B cell (primary cell): Measurements from ENCODE around the gene ZNF334. TPM values are rescaled to one million over a fixed set of nuclear protein-coding genes. Genes with fewer than 3 reads are reported as not detected.

Experiments used
- ATAC-seq: fragments of 200-7000 bp; cut with Tn5 transposase; one replicate; pipeline ENCODE4 v1.10.0; 2021; ENCODE audit warnings: low read depth, mild to moderate bottlenecking, moderate number of reproducible peaks, moderate library complexity
- CTCF ChIA-PET: fragments of 350-600 bp; sonication (Branson Sonifier 250); formaldehyde crosslinking; loops from one replicate; lab custom pipeline; 2021; ENCODE audit warnings: antibody characterized with exemption, inconsistent platforms; lab: Charles Lee
- POLR2A ChIA-PET: fragments of 350-600 bp; sonication (Branson Sonifier 250); formaldehyde crosslinking; loops from one replicate; lab custom pipeline; 2021; ENCODE audit warnings: antibody characterized with exemption; lab: Charles Lee
- DNase-seq: peaks from one replicate; pipeline ENCODE4 v3.0.0; 2013
- H2AFZ ChIP-seq: 2 replicates; pipeline ENCODE4 v1.6.1; 2012; ENCODE audit warnings: mild to moderate bottlenecking, low read depth, low read length; ENCODE audit not compliant: insufficient read depth, poor library complexity, severe bottlenecking
- H3K27ac ChIP-seq, 2 donors: 1 replicate in 1 of 2; 2 replicates in 1 of 2; pipeline ENCODE4 v1.5.1; 2012 to 2013; ENCODE audit warnings: low read length in 2 of 2, mild to moderate bottlenecking in 2 of 2, moderate library complexity in 1 of 2
- H3K27me3 ChIP-seq, 4 experiments: fragments of 200-600 bp in 1 of 4; sonication (generic) in 1 of 4; replicated peaks in 1 of 4; 1 replicate in 2 of 4; 2 replicates in 2 of 4; pipeline versions ENCODE4 v1.6.1 to v1.7.0; 2013 to 2016; ENCODE audit warnings: low read length in 3 of 4, mild to moderate bottlenecking in 2 of 4, mixed read lengths in 1 of 4, moderate library complexity in 1 of 4; ENCODE audit not compliant: insufficient read depth in 4 of 4, control insufficient read depth in 3 of 4; ENCODE audit errors: control extremely low read depth in 1 of 4
- H3K36me3 ChIP-seq, 2 experiments: replicated peaks in 1 of 2; 1 replicate in 1 of 2; 2 replicates in 1 of 2; pipeline versions ENCODE4 v1.6.1 to v1.7.1; 2013; ENCODE audit warnings: low read length in 1 of 2; ENCODE audit not compliant: insufficient read depth in 2 of 2, control insufficient read depth in 1 of 2; ENCODE audit errors: control extremely low read depth in 1 of 2, extremely low read depth in 1 of 2
- H3K4me1 ChIP-seq, 2 donors: fragments of 200-600 bp in 1 of 2; sonication (generic) in 1 of 2; 1 replicate in 1 of 2; 2 replicates in 1 of 2; pipeline versions ENCODE4 v1.5.1 to v1.6.1; 2013 to 2017; ENCODE audit warnings: low read length in 2 of 2; ENCODE audit not compliant: control insufficient read depth in 2 of 2, insufficient read depth in 2 of 2
- H3K4me2 ChIP-seq: replicated peaks from 2 replicates; pipeline ENCODE3; 2012; ENCODE audit warnings: mild to moderate bottlenecking, low read depth, low read length; ENCODE audit not compliant: poor library complexity, severe bottlenecking
- H3K4me3 ChIP-seq, 5 experiments: fragments of 200-600 bp in 1 of 5; sonication (generic) in 1 of 5; 1 replicate in 3 of 5; 2 replicates in 2 of 5; pipeline versions ENCODE4 v1.5.1 to v1.7.0; 2011 to 2016; ENCODE audit warnings: low read length in 4 of 5, mild to moderate bottlenecking in 4 of 5, low read depth in 2 of 5, control low read depth in 1 of 5, moderate library complexity in 1 of 5; ENCODE audit not compliant: insufficient read depth in 1 of 5; ENCODE audit errors: control extremely low read depth in 1 of 5, extremely low read depth in 1 of 5
- H3K79me2 ChIP-seq: fragments of 200-600 bp; sonication (generic); one replicate; pipeline ENCODE4 v1.6.0; 2016; ENCODE audit warnings: low read length; ENCODE audit not compliant: control insufficient read depth, insufficient read depth
- H3K9ac ChIP-seq: fragments of 200-600 bp; sonication (generic); 2 replicates; pipeline ENCODE4 v1.6.1; 2017; ENCODE audit warnings: mild to moderate bottlenecking, low read length, moderate library complexity
- H3K9me3 ChIP-seq, 3 donors: one replicate each; pipeline versions ENCODE4 v1.6.1 to v1.7.1; 2013; ENCODE audit warnings: low read length in 2 of 3; ENCODE audit not compliant: control insufficient read depth in 2 of 3, insufficient read depth in 1 of 3; ENCODE audit errors: control extremely low read depth in 1 of 3
- H4K20me1 ChIP-seq: 2 replicates; pipeline ENCODE4 v1.6.0; 2012; ENCODE audit warnings: mild to moderate bottlenecking, low read length; ENCODE audit not compliant: insufficient read depth, control insufficient read depth, poor library complexity, severe bottlenecking
- H3K27ac Mint-ChIP-seq: one replicate; pipeline ENCODE4 v1.8.0; 2021; ENCODE audit warnings: mixed read lengths
- H3K27me3 Mint-ChIP-seq: one replicate; pipeline ENCODE4 v1.8.0; 2021; ENCODE audit warnings: mixed read lengths
- H3K4me1 Mint-ChIP-seq: one replicate; pipeline ENCODE4 v1.8.0; 2021; ENCODE audit warnings: mixed read lengths
- H3K4me3 Mint-ChIP-seq: one replicate; pipeline ENCODE4 v1.8.0; 2021; ENCODE audit warnings: mixed read lengths
- H3K9me3 Mint-ChIP-seq: one replicate; pipeline ENCODE4 v1.8.0; 2022; ENCODE audit warnings: mixed read lengths; ENCODE audit not compliant: insufficient read depth
- CTCF ChIP-seq: fragments of 200-600 bp; IDR thresholded peaks from one replicate; pipeline ENCODE4 v1.8.0; 2022; ENCODE audit warnings: antibody characterized with exemption, mild to moderate bottlenecking
- EZH2 ChIP-seq: IDR thresholded peaks from 2 replicates; pipeline ENCODE4 v1.6.1; 2012; ENCODE audit warnings: borderline replicate concordance, low read depth, mild to moderate bottlenecking, moderate library complexity, low read length; ENCODE audit not compliant: insufficient read depth, poor library complexity, severe bottlenecking
- WGBS: methylation state at CpG from one replicate; pipeline ENCODE4 v1.1.5; 2013; ENCODE audit warnings: missing lambda C conversion rate; ENCODE audit not compliant: insufficient coverage; 5-methylcytosine and 5-hydroxymethylcytosine counted together
- intact Hi-C: fragments of 100-400 bp; cut with micrococcal nuclease; formaldehyde crosslinking; loops from one replicate; pipeline ENCODE4 v1.10.0; 2022
- polyA plus RNA-seq: library from polyadenylated mRNA; depleted of rRNA; stranded (reverse); fragments of >200 nt; gene quantifications from 2 replicates; pipeline ENCODE4 v1.2.3, GENCODE V29; 2012
- total RNA-seq, 2 donors: library from RNA; stranded (reverse); fragments of 120-200 nt in 1 of 2; gene quantifications; 1 replicate in 1 of 2; 2 replicates in 1 of 2; pipeline versions ENCODE4 v1.2.3 to v1.2.4, GENCODE V29; 2013 to 2022

Gene ZNF334
- total and polyA plus RNA-seq, 2 donors (not counting 1 experiment from before 2014, with no cell fraction given), result 0.22 to 0.30 TPM

GRCh38 chr20:46530640-46531039 lies 17.3 kb upstream of the ZNF334 start:
- Mint-ChIP-seq H3K4me3 (no peak overlapping the region), H3K9me3 (no peaks in the 10 kb centered on the region), H3K27me3 (peaks cover 25% of the 10 kb centered on the region), H3K27ac (no peak overlapping the region), H3K4me1 (no peaks in the 10 kb centered on the region)
- H3K79me2 ChIP-seq, result no peaks in the 10 kb centered on the region
- POLR2A ChIA-PET, result no interaction called here
- H3K9me3 ChIP-seq, result no peaks in the 10 kb centered on the region
- no peak overlapping the region for H3K4me2 ChIP-seq
- CTCF ChIA-PET, result interaction anchor here (0.9 kb wide), 1 partner anchor 11 kb away, joined by 3 read pairs; no protein-coding TSS in a partner anchor
- DNase-seq (no peak), ATAC-seq (no peak)
- no peak overlapping the region for H3K4me3 ChIP-seq
- H2AFZ ChIP-seq, result no peak overlapping the region
- TF ChIP-seq CTCF (no peak), EZH2 (no peak)
- H3K9ac ChIP-seq, result no peak overlapping the region
- H3K36me3 ChIP-seq, result no peaks in the 10 kb centered on the region
- H4K20me1 ChIP-seq, result no peaks in the 10 kb centered on the region
- intact Hi-C loops, result no loop called here
- no peak overlapping the region for H3K27ac ChIP-seq
- peaks cover 0 to 6% (median 0%) of the 10 kb centered on the region in 4 experiments for H3K27me3 ChIP-seq
- peaks cover 0 to 5% of the 10 kb centered on the region in 2 donors for H3K4me1 ChIP-seq
- WGBS, result 84% methylated on average over 4 of the region's 4 CpGs

DNA sequence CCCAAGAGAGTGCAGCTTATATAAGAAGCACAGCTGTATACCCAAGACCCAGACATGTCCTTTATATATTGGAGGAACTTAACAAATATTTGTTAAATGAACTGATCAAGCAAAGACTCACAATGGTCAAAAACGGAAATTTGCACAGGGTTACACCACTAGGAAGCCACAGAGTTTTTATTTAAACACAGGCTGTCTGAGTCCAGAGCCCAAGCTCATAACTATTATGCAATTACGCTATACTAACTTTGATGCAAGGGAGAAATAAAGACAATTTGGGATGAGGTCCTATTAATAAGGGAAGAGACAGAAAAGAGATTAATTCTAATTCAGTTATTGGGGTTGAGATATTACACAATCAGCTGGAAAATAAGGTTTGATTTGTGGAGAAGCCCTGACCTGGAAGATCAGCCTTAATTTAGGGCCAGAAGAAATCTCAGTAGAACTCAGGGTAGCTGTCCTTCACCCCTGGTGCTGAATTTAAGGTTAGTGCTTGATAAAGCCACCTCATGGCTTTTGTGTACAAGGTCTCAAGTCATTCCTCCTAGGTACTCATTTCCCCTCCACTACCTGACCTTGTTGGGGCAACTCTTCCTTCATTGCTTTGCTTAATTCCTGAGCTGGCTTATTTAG lies 10.5 kb upstream of the ZNF334 start:
- H3K4me1 Mint-ChIP-seq, result no peaks in the 10 kb centered on the region
- Histone ChIP-seq H3K27ac (no peak overlapping the region), H3K27me3 (peaks cover 0 to 12% (median 0%) of the 10 kb centered on the region in 4 experiments), H4K20me1 (no peaks in the 10 kb centered on the region), H3K4me3 (no peak overlapping the region), H3K9ac (no peak overlapping the region), H3K9me3 (peaks cover 0 to 3% (median 0%) of the 10 kb centered on the region in 3 donors), H3K4me2 (no peak overlapping the region), H2AFZ (no peak overlapping the region), H3K36me3 (no peaks in the 10 kb centered on the region), H3K4me1 (no peaks in the 10 kb centered on the region), H3K79me2 (no peaks in the 10 kb centered on the region)
- WGBS, result no CpG with 5 or more reads among the region's 2 CpGs
- no peak for TF ChIP-seq EZH2
- TF ChIP-seq CTCF, result no peak
- no peak overlapping the region for H3K4me3 Mint-ChIP-seq
- no peak for DNase-seq
- no peak overlapping the region for H3K27ac Mint-ChIP-seq
- peaks cover 24% of the 10 kb centered on the region for H3K27me3 Mint-ChIP-seq
- no peaks in the 10 kb centered on the region for H3K9me3 Mint-ChIP-seq
- CTCF ChIA-PET, result interaction anchor here (1.0 to 7.3 kb wide), 2 partner anchors 19 to 158 kb away, joined by 4 to 49 read pairs; no protein-coding TSS in a partner anchor
- POLR2A ChIA-PET, result no interaction called here
- intact Hi-C loops, result no loop called here
- no peak for ATAC-seq
